GM19193 (cell line): ENCODE results near the gene RAB31.

Experiments
- POLR2A ChIP-seq: IDR thresholded peaks from 4 replicates; pipeline ENCODE4 v1.6.1; 2011; ENCODE audit not compliant: insufficient read depth, insufficient read length; ENCODE audit errors: extremely low read depth

The RAB31 gene

DNA sequence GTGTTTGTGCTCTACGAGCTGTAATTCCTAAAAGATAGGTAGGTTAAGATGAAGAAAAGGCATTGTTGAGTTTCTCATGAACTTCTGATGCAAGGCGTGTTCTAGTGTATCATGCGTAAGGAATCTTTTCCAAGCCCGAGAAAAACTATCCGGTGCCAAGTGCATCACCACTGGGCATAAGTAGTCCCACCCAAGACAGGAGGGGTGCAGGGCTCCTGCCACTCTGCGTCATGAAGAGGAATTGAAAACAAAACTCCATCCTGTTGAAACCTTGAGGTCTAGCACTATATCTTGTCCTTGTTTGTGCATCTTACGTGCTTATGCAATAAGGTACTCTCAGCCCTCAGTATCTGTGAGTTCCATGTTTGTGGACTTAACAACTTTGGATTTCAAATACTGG, 45.7 kb downstream of the RAB31 start:
- no peak for TF ChIP-seq POLR2A

DNA sequence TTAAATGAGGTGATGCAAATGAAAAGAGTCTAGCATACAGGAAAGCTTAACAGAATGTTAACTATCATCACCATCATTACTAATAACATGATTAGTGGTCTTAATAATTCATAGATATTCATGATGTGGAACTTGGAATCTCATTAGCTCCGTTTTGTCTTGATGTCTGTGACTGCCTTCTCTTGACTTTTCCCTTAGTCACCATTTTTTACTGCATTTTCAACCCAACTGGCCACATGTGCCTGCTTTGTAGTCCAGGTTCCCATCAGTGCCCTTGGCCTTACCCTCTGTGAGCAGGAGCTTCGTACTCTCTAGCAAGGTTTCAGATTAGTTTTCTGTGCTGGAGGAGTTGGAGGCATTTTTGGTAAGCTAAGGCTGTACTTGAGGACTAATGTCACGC, 47.0 kb downstream of the RAB31 start:
- no peak for TF ChIP-seq POLR2A

DNA sequence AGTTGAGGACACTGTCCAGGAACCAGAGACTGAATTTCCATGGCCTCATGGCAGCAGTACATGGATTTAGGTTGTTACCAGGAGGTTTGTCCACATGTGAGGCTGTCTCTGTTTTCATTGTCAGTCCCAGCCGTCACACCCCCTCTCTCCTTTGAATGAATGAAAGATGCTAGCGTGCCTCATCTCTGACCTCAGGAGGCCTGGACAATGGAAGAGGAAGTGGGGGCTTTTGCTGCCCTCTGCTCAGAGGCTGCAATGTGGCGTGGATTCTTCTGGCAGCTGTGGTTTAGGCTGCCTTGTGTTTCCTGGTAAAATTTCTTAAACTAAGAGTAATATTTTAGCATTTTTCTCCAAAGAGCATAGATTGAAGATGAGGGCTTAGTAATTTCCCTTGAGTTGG, 47.5 kb downstream of the RAB31 start:
- TF ChIP-seq POLR2A = no peak

DNA sequence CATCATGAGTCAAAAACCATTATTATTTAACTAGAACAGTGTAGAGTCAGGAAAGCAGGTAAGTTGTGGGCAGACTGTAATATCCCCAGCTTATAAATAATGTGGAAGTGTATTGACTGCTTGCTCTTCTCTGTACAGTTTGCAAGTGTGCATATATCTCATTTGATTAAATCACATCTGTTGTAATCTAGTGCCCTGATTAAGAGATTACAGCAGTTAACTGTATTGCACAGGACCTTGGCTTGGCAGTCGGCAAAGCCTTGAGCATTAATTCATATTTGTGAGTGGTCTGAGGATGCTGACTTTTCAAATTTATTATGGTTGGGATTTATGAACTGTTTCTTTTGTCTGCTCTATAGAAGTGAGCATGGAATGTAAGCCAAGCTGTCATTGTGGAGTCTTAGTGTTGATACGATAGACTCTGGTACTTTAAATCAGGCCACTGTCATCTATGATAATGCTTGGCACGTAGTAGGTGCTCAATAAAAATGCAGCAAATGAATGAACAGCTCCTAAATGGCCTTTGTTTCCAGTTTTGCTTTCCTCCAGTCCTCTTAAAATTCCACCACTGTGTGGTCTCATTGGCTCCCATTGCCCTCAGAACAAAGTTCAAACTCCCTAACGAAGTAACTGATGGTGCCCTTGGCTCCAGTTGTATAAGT, 48.3 kb downstream of the RAB31 start:
- TF ChIP-seq POLR2A = no peak

DNA sequence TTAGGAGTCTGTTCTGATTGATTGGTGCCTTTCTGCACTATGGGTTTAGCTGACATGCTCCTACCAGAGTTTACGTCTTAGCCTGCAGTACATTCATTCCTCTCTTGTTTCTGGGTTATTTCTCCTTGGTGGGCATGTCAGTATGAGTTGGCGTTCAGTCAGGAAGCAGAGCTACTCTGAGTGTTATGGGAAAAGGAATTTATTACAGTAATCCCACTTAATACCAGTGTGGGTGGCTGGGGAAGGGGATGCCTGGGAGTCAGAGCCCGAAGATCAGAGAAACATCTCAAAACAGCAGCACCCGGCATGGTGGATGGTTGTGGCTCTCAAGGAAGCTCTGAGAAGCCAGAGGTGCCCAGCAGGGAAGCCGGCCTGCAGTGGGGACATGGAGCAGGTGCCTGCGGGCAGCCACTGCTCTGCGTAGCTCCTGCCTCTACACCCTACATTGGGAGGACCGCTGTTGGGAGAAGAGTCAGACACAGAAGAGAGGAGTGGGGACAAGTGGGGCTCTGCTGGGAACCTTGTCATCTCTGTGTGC, 48.9 kb downstream of the RAB31 start:
- no peak for TF ChIP-seq POLR2A

DNA sequence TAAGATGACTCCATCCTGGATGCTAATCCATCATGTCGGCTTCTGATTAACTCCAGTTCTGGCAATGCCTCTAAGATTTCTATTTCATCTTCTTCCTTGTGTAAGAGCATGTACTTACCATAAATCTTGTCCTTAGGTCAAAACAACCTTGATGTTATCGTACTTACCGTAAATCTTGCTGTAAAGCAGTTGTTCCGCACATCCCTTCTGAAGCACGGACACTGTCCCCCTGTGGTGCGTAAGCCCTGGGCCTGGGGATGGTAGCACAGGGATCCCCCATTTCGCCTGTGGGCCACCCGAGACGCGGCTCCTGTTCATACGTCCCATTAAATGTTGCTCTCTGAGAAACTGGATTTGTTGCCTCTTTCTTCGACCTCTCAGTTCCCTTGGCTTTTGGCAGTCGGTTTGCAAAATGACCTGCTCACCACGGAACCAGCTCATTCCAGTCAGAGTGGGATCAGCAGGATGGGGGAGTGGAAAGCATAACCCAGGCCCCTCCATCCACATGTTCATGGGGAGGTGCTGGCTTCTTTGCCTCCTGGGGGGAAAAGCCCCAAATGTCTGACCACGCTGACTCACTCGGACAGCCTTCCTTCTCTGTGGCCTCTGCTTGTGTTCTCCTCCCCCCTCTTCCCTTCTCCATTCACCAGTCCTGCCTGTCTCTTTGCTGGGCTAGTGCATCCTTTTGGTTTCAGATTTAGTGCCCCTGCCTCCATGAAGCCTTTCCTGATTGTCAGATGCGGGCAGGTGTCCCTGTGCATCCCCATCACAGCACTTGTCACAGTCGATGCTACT, 49.9 kb downstream of the RAB31 start:
- TF ChIP-seq POLR2A = no peak

DNA sequence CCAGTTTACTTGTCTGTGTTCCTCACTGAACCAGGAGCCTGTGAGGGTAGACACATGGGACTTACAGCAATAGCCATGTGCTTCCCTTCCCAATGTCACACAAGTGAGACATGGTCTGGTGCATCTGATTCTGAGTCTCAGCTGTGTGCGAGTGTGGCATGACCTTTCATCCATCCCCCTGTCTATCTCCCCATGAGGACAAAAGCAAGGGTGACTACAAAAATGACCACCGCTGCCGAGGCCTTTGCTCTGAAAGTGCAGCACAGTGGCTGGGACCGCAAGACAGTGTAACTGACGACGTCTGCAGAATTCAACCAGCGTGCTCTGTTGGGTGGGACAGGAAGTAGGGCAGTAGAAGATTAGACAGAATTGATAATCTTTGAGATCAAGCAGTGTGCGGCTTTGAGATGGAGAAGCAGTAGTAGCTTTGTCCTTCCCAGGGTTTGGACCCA, 50.5 kb downstream of the RAB31 start:
- TF ChIP-seq POLR2A = no peak

DNA sequence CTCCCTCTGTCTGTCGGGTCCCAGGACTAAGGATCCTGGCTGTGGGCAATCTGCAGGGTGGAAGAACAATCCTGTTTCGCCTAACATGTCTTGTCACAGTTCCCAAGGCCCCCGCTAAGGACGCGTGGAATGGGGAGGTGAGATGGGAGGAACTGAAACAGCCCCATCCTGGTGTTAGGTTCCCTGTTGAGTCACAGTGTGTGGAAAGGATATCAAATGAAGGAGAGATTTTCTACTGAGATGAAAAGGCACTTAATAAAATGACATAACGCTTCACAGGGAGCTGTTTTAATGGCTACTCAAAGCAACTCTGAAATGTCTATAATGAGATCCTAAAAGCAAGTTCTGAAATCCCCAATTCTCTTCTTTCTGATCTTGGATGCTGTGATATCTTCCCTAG, 52.5 kb downstream of the RAB31 start:
- TF ChIP-seq POLR2A = no peak

DNA sequence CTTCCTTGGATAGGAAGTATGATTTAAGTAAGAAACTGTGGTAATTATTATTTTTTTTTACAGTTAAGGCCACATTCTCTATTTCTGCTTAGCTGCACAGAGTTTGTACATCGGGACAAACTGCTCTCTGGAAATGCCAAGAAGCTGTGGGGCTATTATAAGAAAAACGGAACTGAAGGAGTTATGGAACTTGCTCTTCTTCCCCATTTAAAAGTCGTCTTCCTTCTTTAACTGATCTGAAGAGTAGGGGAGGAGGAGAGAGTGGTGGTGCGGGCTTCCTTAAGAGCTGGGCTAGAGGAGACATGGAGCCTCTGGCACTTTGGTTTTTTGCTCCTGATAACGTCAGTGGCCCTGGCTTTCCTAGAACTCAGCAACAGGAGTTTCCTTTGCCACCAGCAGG, 54.4 kb downstream of the RAB31 start:
- no peak for TF ChIP-seq POLR2A

DNA sequence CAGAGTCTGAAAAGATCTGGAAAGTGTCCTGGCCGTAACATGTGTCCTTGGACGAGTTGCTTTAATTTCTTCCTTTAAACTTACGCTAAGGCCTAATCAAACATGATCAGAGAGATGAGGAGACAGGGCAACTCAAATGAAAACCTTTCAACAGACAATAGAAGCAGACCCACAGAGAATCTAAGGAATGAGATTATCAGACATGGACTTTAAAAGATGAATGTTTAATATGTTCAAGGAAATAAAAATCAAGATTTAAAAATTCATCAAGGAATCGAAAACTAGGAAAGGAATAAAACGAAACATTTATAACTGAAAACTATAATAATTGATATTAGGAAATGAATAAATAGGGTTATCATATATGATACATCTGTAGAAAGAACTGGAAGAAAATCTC, 55.1 kb downstream of the RAB31 start:
- no peak for TF ChIP-seq POLR2A

DNA sequence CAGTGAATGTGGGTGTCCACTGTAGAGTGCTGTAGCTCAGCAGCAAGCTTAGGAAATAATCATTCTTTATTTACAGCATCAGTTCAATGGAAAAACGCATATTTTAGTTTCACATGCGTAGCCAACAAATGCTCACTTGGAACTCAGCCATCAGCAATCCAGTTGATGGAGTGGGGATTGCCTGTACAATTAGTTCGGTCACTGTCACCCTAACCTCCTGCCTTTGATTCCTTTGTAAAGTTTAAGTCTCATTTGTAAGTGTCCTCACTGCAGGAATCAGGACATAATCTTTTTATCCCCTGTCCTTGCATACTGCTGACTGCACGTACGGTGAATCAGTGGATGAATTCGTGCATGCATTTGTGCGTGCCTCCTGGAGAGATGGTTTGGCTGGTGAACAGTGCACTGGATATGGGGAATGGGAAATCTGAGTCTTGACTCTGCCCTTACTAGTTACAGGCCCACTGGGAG, 55.9 kb downstream of the RAB31 start:
- TF ChIP-seq POLR2A = no peak

DNA sequence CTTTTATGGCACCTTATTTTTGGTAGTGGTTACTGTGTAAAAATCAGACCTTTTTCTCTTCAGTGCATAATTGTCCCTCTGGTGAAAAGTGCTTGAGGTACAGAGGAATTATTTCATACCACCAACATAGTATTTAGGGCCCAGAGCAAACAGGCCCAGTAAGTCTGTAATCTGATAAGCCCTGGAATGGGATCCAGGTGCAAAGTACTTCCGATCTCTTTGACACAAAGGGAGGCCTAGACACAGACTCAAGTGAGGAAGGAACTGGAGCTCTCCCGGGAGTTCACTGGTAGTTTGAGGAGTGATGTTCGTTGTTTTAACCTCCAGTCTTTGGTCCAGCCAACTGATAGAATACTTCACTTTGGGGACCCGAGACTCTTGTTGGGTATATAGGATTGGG, 57.4 kb downstream of the RAB31 start:
- no peak for TF ChIP-seq POLR2A

DNA sequence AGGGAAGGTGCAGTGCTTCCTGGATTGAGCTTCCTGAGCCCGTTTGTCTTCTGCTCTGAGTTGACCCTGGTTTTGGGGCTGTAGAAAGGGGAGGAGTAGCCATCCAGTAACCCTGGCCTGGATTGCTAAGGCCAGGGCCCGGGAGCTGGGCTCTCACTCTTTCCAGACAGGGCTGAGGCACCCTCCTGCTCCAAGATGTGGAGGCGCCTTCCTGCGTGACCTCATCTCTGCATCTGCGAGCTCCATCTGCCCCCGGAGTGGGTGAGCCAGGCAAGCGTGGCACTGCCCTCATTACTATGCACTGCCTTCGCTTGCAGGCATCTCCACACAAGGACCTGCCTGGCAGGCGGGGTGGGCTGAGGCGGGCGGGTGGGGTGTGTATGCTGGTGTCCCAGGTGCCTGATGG, 58.0 kb downstream of the RAB31 start:
- no peak for TF ChIP-seq POLR2A

DNA sequence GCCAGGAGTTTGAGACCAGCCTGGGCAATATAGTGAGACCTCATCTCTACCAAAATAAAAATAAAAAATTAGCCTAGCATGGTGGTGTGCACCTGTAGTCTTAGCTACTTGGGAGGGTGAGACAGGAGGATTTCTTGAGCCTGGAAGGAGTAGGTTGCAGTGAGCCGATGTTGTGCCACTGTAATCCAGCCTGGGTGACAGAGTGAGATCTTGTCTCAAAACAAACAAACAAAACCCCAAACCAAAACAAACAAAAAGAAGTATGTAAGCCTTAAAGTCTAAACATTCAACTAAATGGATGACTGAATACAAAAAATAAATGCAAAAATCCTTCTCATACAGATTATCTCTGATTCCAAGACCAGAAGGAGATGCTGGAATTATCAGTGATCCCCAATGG, 58.6 kb downstream of the RAB31 start:
- no peak for TF ChIP-seq POLR2A

DNA sequence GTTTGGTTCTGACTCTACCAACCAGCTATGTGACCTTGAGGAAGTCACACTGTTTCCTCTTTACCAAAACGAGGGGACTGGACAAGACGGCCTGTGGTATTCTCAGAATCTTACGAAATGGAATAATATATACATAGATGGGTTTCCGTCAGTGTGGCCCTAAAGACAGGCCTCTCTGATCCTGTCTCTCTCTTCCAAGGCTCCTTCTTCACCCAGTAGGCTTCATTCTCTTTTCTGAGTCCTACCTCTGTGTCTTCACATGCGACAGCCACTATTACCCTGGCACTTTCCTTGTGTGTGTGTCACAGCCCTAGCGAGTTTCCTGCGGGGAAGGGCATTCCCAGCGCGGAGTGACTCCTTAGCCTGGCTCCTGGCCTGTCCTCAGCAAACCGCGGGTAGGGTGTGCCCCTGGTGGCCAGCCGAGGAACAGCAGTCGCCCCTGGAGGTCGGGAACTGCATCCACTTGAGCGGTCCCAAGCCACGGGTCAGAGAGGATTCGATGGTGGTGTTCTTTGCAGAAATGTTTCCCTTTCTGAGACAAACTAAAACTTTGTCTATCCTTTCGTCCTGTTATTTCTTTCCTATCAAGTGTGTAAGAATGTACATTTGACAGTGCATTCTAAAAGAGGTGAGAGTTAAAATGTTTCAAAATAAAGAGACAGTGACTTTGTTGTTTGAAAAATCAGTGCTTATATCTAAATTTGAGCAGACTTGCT, 63.3 kb downstream of the RAB31 start:
- no peak for TF ChIP-seq POLR2A
